ENCODE measurements around the gene MPST.

GRCh38 chr22:37052386-37053309 is 33.1 kb downstream of the MPST start:
- TF ChIP-seq CTCF (conservative IDR thresholded peaks at IDR 0.05 in 1 of 2, IDR thresholded peaks at IDR 0.05 in 1 of 2; ENCODE audit: low read depth in 1 of 2, low read length in 2 of 2), result no peak
- no peak for TF ChIP-seq EZH2 (IDR thresholded peaks at IDR 0.05; ENCODE audit: low read length, missing control alignments)

Data from fibroblast of lung (primary cell).